Measurements from ENCODE around the gene PTGER2.
A peak's percentile ranks its signal among the peaks of the same experiment; 100 is the strongest.

DNA sequence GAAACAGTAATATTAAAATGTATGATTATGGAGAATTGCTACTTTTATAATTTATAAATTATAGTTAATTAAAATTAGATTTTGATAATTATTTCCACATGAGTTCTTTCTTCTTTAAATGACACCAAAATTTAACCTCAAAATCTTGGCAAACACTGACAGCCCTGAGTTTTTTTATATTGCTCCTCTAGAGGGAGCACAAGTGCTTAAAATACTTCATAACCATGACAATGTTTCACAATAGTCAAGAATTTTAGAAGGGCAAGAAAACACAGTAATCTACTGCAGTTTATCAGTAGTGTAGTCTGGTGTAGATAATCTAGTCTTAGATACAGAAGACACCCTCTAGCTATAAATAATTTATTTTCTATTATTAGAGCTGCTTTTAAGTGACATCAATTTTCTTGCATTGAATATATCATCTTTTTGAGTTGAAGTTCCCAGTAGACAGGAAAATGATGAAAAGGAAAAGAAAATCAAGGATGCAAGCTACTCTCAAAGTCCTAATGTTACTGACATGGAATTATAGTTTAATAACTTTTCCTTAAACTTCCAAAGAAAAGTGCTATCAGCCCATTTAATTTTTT is 14.3 kb upstream of the PTGER2 start:
- TF ChIP-seq CTCF (IDR thresholded peaks at IDR 0.05) (peak; percentile 68 to 71 (median 71)), POLR2AphosphoS5 (IDR thresholded peaks at IDR 0.05) (no peak), POLR2A (IDR thresholded peaks at IDR 0.05) (no peak)
